ENCODE measurements around the gene FRMPD4.

DNA sequence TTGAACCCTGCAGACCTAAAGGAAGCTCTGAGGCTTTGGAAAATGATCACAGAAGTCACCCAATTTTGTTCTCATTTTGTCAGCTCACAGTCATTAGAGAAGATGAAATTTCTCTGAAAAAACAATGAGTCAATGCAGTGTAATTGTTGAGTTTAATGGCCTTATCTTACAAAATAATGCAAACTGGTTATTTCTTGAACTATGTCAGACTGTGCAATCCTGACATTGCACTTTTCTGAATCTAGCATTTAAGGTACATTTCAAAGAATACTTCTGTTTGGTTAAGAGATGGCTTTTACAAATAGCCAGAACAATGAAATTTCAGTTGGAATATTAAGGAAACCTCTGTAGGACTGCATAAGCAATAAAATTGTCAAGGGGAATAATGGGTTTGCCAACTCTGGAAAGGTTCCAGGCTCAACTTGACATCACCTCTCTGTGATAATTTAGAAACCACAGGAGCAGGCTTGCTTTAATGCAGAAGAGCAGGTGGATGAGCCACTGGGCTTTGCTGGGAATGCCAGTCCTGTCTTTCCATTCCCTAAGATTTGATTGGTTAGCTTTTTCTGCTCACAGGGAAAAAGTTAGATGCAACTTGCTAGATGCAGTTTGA is 222.8 kb downstream of the FRMPD4 start:
- TF ChIP-seq EZH2 (IDR thresholded peaks at IDR 0.05) (no peak), POLR2AphosphoS5 (IDR thresholded peaks at IDR 0.05; ENCODE audit: borderline replicate concordance, low read depth, low read length) (no peak), FOXP2 (optimal IDR thresholded peaks at IDR 0.05; ENCODE audit: control extremely low read depth, extremely low read length, insufficient read depth) (no peak)

Measured in SK-N-MC (cell line).